ENCODE results near the gene TRPM4.
"Not testable (repeated sequence)": the region's sequence is repeated elsewhere in the genome, so short reads cannot be mapped to it uniquely, and the experiment has no call there.

TRPM4 gene

GRCh38 chr19:49157445-49158224 is at the start of gene TRPM4:
TRPM4 (plus strand) TSS chr19:49157792; CDS start chr19:49157867, 75 bp downstream.
- peak; percentile 54 for DNase-seq

- DNase-seq, result no peak
These were observed 48.5 kb upstream of the TRPM4 start for GRCh38 chr19:49109051-49109450.

GRCh38 chr19:49109569-49110233 is 47.9 kb upstream of the TRPM4 start:
- no peak for DNase-seq

GRCh38 chr19:49110567-49110966 is 47.0 kb upstream of the TRPM4 start:
- no peak for DNase-seq

GRCh38 chr19:49111218-49111998 is 46.2 kb upstream of the TRPM4 start:
- DNase-seq, result no peak

GRCh38 chr19:49113762-49114629 is 43.6 kb upstream of the TRPM4 start, which contains the start of gene LIN7B:
LIN7B (plus strand) TSS chr19:49114370; CDS start chr19:49114405, 35 bp downstream.
- peak; percentile 54 for DNase-seq

GRCh38 chr19:49114630-49115363 is 42.8 kb upstream of the TRPM4 start:
- peak; percentile 73 for DNase-seq

- no peak for DNase-seq
These were observed 41.0 kb upstream of the TRPM4 start for GRCh38 chr19:49116544-49116943.

GRCh38 chr19:49117677-49118564 is 39.7 kb upstream of the TRPM4 start:
- DNase-seq, result no peak

GRCh38 chr19:49118565-49119410 is 38.8 kb upstream of the TRPM4 start, which contains the start of gene C19orf73:
C19orf73 (minus strand) TSS chr19:49119143; CDS start chr19:49119022, 121 bp downstream.
- DNase-seq, result peak; percentile 96

GRCh38 chr19:49119411-49120324 is 37.9 kb upstream of the TRPM4 start, which contains the start of gene PPFIA3:
PPFIA3 (plus strand) TSS chr19:49119544; CDS start chr19:49127874, 8,330 bp downstream.
- DNase-seq, result peak; percentile 42

GRCh38 chr19:49120325-49120683 is 37.3 kb upstream of the TRPM4 start:
- no peak for DNase-seq

GRCh38 chr19:49120868-49121267 is 36.7 kb upstream of the TRPM4 start:
- no peak for DNase-seq

GRCh38 chr19:49121841-49122240 is 35.8 kb upstream of the TRPM4 start:
- DNase-seq, result peak; percentile 18

GRCh38 chr19:49123285-49123684 is 34.3 kb upstream of the TRPM4 start:
- not testable (repeated sequence) for DNase-seq

- no peak for DNase-seq
These were observed 32.4 kb upstream of the TRPM4 start for GRCh38 chr19:49125025-49125731.

- DNase-seq, result no peak
These were observed 31.0 kb upstream of the TRPM4 start for GRCh38 chr19:49126575-49126974.

- not testable (repeated sequence) for DNase-seq
These were observed 30.4 kb upstream of the TRPM4 start for GRCh38 chr19:49127225-49127624.
